Loucy (cell line): Measurements from ENCODE around the gene PACSIN2.

ENCODE experiments used
- H2AFZ ChIP-seq: fragments of 200-600 bp; sonication (generic); 2 replicates; pipeline ENCODE4 v1.6.0; 2016; ENCODE audit warnings: antibody characterized with exemption, mild to moderate bottlenecking, low read length, moderate library complexity
- H3F3A ChIP-seq: fragments of 200-600 bp; 2 replicates; pipeline ENCODE4 v1.6.0; 2016; ENCODE audit warnings: antibody characterized with exemption, low read depth, mild to moderate bottlenecking
- H3K27me3 ChIP-seq: fragments of 200-600 bp; sonication (generic); 2 replicates; pipeline ENCODE4 v1.6.1; 2014; ENCODE audit warnings: low read length, mild to moderate bottlenecking; ENCODE audit not compliant: insufficient read depth, poor library complexity, severe bottlenecking
- H3K36me3 ChIP-seq: fragments of 200-600 bp; sonication (generic); 2 replicates; pipeline ENCODE4 v1.6.1; 2016; ENCODE audit warnings: low read length; ENCODE audit not compliant: insufficient read depth
- H3K4me1 ChIP-seq: fragments of 200-600 bp; sonication (generic); 2 replicates; pipeline ENCODE4 v1.5.1; 2014; ENCODE audit warnings: low read length, mild to moderate bottlenecking; ENCODE audit not compliant: insufficient read depth, poor library complexity, severe bottlenecking
- H3K4me2 ChIP-seq: fragments of 200-600 bp; sonication (generic); 2 replicates; pipeline ENCODE4 v1.6.0; 2014; ENCODE audit warnings: antibody characterized with exemption, low read length, low read depth, mild to moderate bottlenecking; ENCODE audit not compliant: poor library complexity, severe bottlenecking
- H3K4me3 ChIP-seq: fragments of 200-600 bp; sonication (generic); 2 replicates; pipeline ENCODE4 v1.5.1; 2014; ENCODE audit warnings: low read length, mild to moderate bottlenecking, mixed read lengths; ENCODE audit not compliant: poor library complexity, severe bottlenecking
- H3K79me2 ChIP-seq: fragments of 200-600 bp; sonication (generic); 2 replicates; pipeline ENCODE4 v1.6.1; 2014; ENCODE audit warnings: low read length; ENCODE audit not compliant: insufficient read depth
- H3K9ac ChIP-seq: fragments of 200-600 bp; sonication (generic); 2 replicates; pipeline ENCODE4 v1.6.0; 2014; ENCODE audit warnings: mild to moderate bottlenecking, low read depth, low read length, moderate library complexity; ENCODE audit not compliant: poor library complexity, severe bottlenecking
- H3K9me2 ChIP-seq: fragments of 200-600 bp; sonication (generic); replicated peaks from 2 replicates; pipeline ENCODE4 v1.6.1; 2016; ENCODE audit warnings: low read depth, low read length, mixed read lengths
- H3K9me3 ChIP-seq: fragments of 200-600 bp; sonication (generic); 2 replicates; pipeline ENCODE4 v1.6.1; 2014; ENCODE audit warnings: mild to moderate bottlenecking, antibody characterized with exemption, low read length, low read depth; ENCODE audit not compliant: insufficient read depth
- H4K20me1 ChIP-seq: fragments of 200-600 bp; sonication (generic); 2 replicates; pipeline ENCODE4 v1.6.0; 2014; ENCODE audit warnings: antibody characterized with exemption, low read length, mild to moderate bottlenecking; ENCODE audit not compliant: insufficient read depth, poor library complexity, severe bottlenecking
- CTCF ChIP-seq: fragments of 200-600 bp; sonication (generic); conservative IDR thresholded peaks from 2 replicates; pipeline ENCODE4 v1.5.1; 2014; ENCODE audit warnings: mild to moderate bottlenecking, antibody characterized with exemption, low read length
- EZH2phosphoT487 ChIP-seq: fragments of 200-600 bp; IDR thresholded peaks from 2 replicates; pipeline ENCODE4 v1.6.1; 2018; ENCODE audit warnings: antibody characterized with exemption, mild to moderate bottlenecking, moderate library complexity, borderline replicate concordance

Gene PACSIN2

GRCh38 chr22:42994917-42995562, 19.9 kb downstream of the PACSIN2 start:
- no peaks in the 10 kb centered on the region for H3K9me3 ChIP-seq
- peaks cover 97% of the 10 kb centered on the region for H3K79me2 ChIP-seq
- peaks cover 61% of the 10 kb centered on the region for H4K20me1 ChIP-seq
- no peaks in the 10 kb centered on the region for H3F3A ChIP-seq
- H3K4me3 ChIP-seq, result no peak overlapping the region
- peaks cover 8% of the 10 kb centered on the region for H3K4me1 ChIP-seq
- no peak overlapping the region for H2AFZ ChIP-seq
- TF ChIP-seq EZH2phosphoT487 (no peak), CTCF (no peak)
- H3K4me2 ChIP-seq, result no peak overlapping the region
- H3K9me2 ChIP-seq, result no peaks in the 10 kb centered on the region
- no peaks in the 10 kb centered on the region for H3K27me3 ChIP-seq
- H3K36me3 ChIP-seq, result peaks cover 19% of the 10 kb centered on the region; the same call in 1 of the 2 replicates
- no peak overlapping the region for H3K9ac ChIP-seq

- H3K9me3 ChIP-seq, result no peaks in the 10 kb centered on the region
- H4K20me1 ChIP-seq, result peaks cover 59% of the 10 kb centered on the region
- TF ChIP-seq CTCF, result no peak
- no peak for TF ChIP-seq EZH2phosphoT487
- H3K36me3 ChIP-seq, result peaks cover 19% of the 10 kb centered on the region; the same call in 1 of the 2 replicates
- peaks cover 95% of the 10 kb centered on the region for H3K79me2 ChIP-seq
- no peak overlapping the region for H3K4me2 ChIP-seq
- no peaks in the 10 kb centered on the region for H3F3A ChIP-seq
- H3K27me3 ChIP-seq, result no peaks in the 10 kb centered on the region
- H3K9ac ChIP-seq, result no peak overlapping the region
- H2AFZ ChIP-seq, result no peak overlapping the region
- H3K4me3 ChIP-seq, result no peak overlapping the region
- H3K4me1 ChIP-seq, result peaks cover 7% of the 10 kb centered on the region
- no peaks in the 10 kb centered on the region for H3K9me2 ChIP-seq
These were observed 20.6 kb downstream of the PACSIN2 start for GRCh38 chr22:42994276-42994916.

- Histone ChIP-seq H3K9me2 (no peaks in the 10 kb centered on the region), H2AFZ (no peak overlapping the region), H3F3A (no peaks in the 10 kb centered on the region), H3K27me3 (no peaks in the 10 kb centered on the region), H3K36me3 (peaks cover 19% of the 10 kb centered on the region; the same call in 1 of the 2 replicates), H3K4me3 (no peak overlapping the region), H3K9me3 (no peaks in the 10 kb centered on the region), H4K20me1 (peaks cover 55% of the 10 kb centered on the region), H3K79me2 (peaks cover 95% of the 10 kb centered on the region), H3K4me1 (peaks cover 7% of the 10 kb centered on the region), H3K9ac (no peak overlapping the region), H3K4me2 (no peak overlapping the region)
- TF ChIP-seq CTCF (no peak), EZH2phosphoT487 (no peak)
These were observed 21.2 kb downstream of the PACSIN2 start for GRCh38 chr22:42993651-42994275.
